GM12892 (cell line): ENCODE results near the gene TRIM9.

Experiments
- POLR2A ChIP-seq: IDR thresholded peaks from 2 replicates; pipeline ENCODE4 v1.6.1; 2011; ENCODE audit warnings: low read depth, low read length, control low read depth
- POLR2AphosphoS5 ChIP-seq: IDR thresholded peaks from 2 replicates; pipeline ENCODE4 v1.6.1; 2011; ENCODE audit warnings: low read depth, low read length, control low read depth
- TAF1 ChIP-seq: IDR thresholded peaks from 2 replicates; pipeline ENCODE4 v1.6.1; 2011; ENCODE audit warnings: low read depth, mild to moderate bottlenecking, control low read depth, low read length, borderline replicate concordance

- no peak for TF ChIP-seq POLR2AphosphoS5
- no peak for TF ChIP-seq POLR2A
- TF ChIP-seq TAF1, result no peak
These were observed 53.0 kb downstream of the TRIM9 start for GRCh38 chr14:51041883-51042282.
